ENCODE results near the gene DEXI.

DNA sequence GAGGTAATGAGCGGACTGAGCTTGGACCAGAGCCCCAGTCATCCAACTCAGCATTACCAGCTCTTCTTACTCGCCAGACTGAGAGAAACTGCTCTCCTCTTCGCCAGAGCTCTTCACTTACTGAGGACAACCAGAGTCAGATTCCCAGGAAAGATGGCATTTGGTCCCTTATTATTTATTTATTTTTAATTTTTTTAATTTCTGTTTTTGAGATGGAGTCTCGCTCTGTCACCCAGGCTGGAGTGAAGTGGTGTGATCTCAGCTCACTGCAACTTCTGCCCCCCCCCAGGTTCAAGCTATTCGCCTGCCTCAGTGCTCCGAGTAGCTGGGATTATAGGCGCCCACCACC, 23.3 kb downstream of the DEXI start:
- TF ChIP-seq GATA3 (IDR thresholded peaks at IDR 0.05; ENCODE audit: low read depth, low read length) (no peak), GATA2 (IDR thresholded peaks at IDR 0.05; ENCODE audit: low read depth, low read length) (no peak)

All from SH-SY5Y (cell line).